GM18507 (cell line): ENCODE measurements around the gene KCNA10.

Experiments used
- DNase-seq: peaks from one replicate; pipeline ENCODE4 v3.0.0; 2011; ENCODE audit warnings: low read depth; ENCODE audit not compliant: insufficient read length; ENCODE audit errors: extremely low spot score
- FAIRE-seq: peaks from 2 replicates; lab custom pipeline; 2011; peaks lifted over from hg19 to GRCh38; lab: Jason Lieb, UNC

Gene KCNA10

GRCh38 chr1:110519125-110519810, at the start of gene KCNA10:
TSS of gene KCNA10 (minus strand) at chr1:110519175. CDS start at chr1:110518787, 388 bp downstream.
- DNase-seq (no peak), FAIRE-seq (no peak)

- no peak for FAIRE-seq
- no peak for DNase-seq
Observed at GRCh38 chr1:110566836-110567235, 47.9 kb upstream of the KCNA10 start.

- no peak for FAIRE-seq
- DNase-seq, result no peak
Observed at GRCh38 chr1:110565565-110565964, 46.6 kb upstream of the KCNA10 start.

GRCh38 chr1:110563089-110563488, 44.1 kb upstream of the KCNA10 start:
- DNase-seq (no peak), FAIRE-seq (no peak)

GRCh38 chr1:110561596-110561995, 42.6 kb upstream of the KCNA10 start:
- FAIRE-seq (no peak), DNase-seq (no peak)

- no peak for FAIRE-seq
Observed at GRCh38 chr1:110559157-110559556, 40.2 kb upstream of the KCNA10 start.

GRCh38 chr1:110557481-110557880, 38.5 kb upstream of the KCNA10 start:
- no peak for DNase-seq
- no peak for FAIRE-seq

More at GRCh38 chr1:110559157-110559556, 40.2 kb upstream of the KCNA10 start:
- no peak for DNase-seq

- DNase-seq, result no peak
- FAIRE-seq, result no peak
Observed at GRCh38 chr1:110556471-110556807, 37.5 kb upstream of the KCNA10 start.

- FAIRE-seq (no peak), DNase-seq (no peak)
Observed at GRCh38 chr1:110555807-110556470, 37.0 kb upstream of the KCNA10 start.

- FAIRE-seq, result peak; percentile 51
- peak; percentile 30 for DNase-seq
Observed at GRCh38 chr1:110554871-110555801, 36.2 kb upstream of the KCNA10 start.

- DNase-seq, result no peak
- FAIRE-seq, result no peak
Observed at GRCh38 chr1:110551278-110551809, 32.4 kb upstream of the KCNA10 start.

GRCh38 chr1:110549831-110550230, 30.9 kb upstream of the KCNA10 start:
- FAIRE-seq (no peak), DNase-seq (no peak)

- no peak for DNase-seq
- FAIRE-seq, result no peak
Observed at GRCh38 chr1:110548381-110548780, 29.4 kb upstream of the KCNA10 start.

- no peak for FAIRE-seq
- DNase-seq, result no peak
Observed at GRCh38 chr1:110547017-110547416, 28.0 kb upstream of the KCNA10 start.

- no peak for FAIRE-seq
- DNase-seq, result no peak
Observed at GRCh38 chr1:110545492-110545891, 26.5 kb upstream of the KCNA10 start.

- FAIRE-seq (no peak), DNase-seq (no peak)
Observed at GRCh38 chr1:110544753-110545152, 25.8 kb upstream of the KCNA10 start.

GRCh38 chr1:110542725-110543124, 23.8 kb upstream of the KCNA10 start:
- no peak for FAIRE-seq
- DNase-seq, result no peak

GRCh38 chr1:110541906-110542395, 23.0 kb upstream of the KCNA10 start:
- FAIRE-seq (no peak), DNase-seq (no peak)

- FAIRE-seq (no peak), DNase-seq (no peak)
Observed at GRCh38 chr1:110540891-110541685, 22.1 kb upstream of the KCNA10 start.
